H1 (cell line): ENCODE data around the gene TNS1. TPM values are rescaled to one million over a fixed set of nuclear protein-coding genes. Genes with fewer than 3 reads are reported as not detected.

ENCODE experiments used
- BACH1 ChIP-seq: IDR thresholded peaks from 2 replicates; pipeline ENCODE4 v1.6.1; 2012; ENCODE audit warnings: low read length, improper control_type of control experiment
- BRCA1 ChIP-seq: IDR thresholded peaks from 2 replicates; pipeline ENCODE4 v1.6.1; 2012; ENCODE audit warnings: low read depth, low read length, improper control_type of control experiment
- CHD7 ChIP-seq: fragments of 300-600 bp; sonication (generic); IDR thresholded peaks from 2 replicates; pipeline ENCODE4 v1.7.1; 2012; ENCODE audit warnings: low read length, moderate library complexity, mild to moderate bottlenecking, inconsistent platforms; ENCODE audit not compliant: insufficient replicate concordance
- NRF1 ChIP-seq: IDR thresholded peaks from 2 replicates; pipeline ENCODE4 v1.6.1; 2011; ENCODE audit warnings: mild to moderate bottlenecking, low read depth, low read length, improper control_type of control experiment
- polyA plus RNA-seq, 7 experiments: library from polyadenylated mRNA; depleted of rRNA in 3 of 7; stranded (reverse) in 5 of 7; unstranded in 2 of 7; fragments of >200 nt in 5 of 7; fragments of 200-250 nt in 2 of 7; gene quantifications; 1 replicate in 5 of 7; 2 replicates in 1 of 7; 4 replicates in 1 of 7; pipeline versions ENCODE4 v1.2.1 to v1.2.3, GENCODE V29; 2011 to 2013; ENCODE audit warnings: missing spikeins in 2 of 7, mixed read lengths in 2 of 7
- total RNA-seq: library from RNA; stranded (reverse); fragmentation: NEBNext Ultra II Directional; extraction: Animal tissue kit (Norgen Biotek cat#: 25700); gene quantifications from 2 replicates; pipeline ENCODE4 v1.2.1, GENCODE V29; 2021

TNS1 gene
- total and polyA plus RNA-seq, 2 of the 8 experiments (the other 6 are each of a cell fraction or from before 2014, with no cell fraction given) = 1.5 to 5.1 TPM

GRCh38 chr2:217837530-217837929, 165.3 kb downstream of the TNS1 start (continued):
- TF ChIP-seq CHD7 (no peak), BRCA1 (no peak), BACH1 (no peak), NRF1 (no peak)
- TF ChIP-seq, all 59 proteins: peak for 0
